Measurements from ENCODE around the gene ARHGAP30. TPM values are rescaled to one million over a fixed set of nuclear protein-coding genes. Genes with fewer than 3 reads are reported as not detected.

ARHGAP30 gene
- total RNA-seq, 3 donors from 2014 or later = 3.8 to 9.0 (median 8.1) TPM

- Histone ChIP-seq H3K4me3 (no peak overlapping the region), H3K4me1 (ENCODE audit: low read depth) (peaks cover 12% of the 10 kb centered on the region), H3K36me3 (ENCODE audit: low read depth) (no peaks in the 10 kb centered on the region), H3K9me3 (no peaks in the 10 kb centered on the region)
- ATAC-seq (no peak), DNase-seq (no peak)
- intact Hi-C loops (cut with DNase I, micrococcal nuclease) = loop anchor here in 1 of 2 donors (10.0 kb wide), 1 partner anchor 95 kb away; no protein-coding TSS in a partner anchor
- no peak for TF ChIP-seq CTCF (IDR thresholded peaks at IDR 0.05)
These were observed 20.2 kb upstream of the ARHGAP30 start for GRCh38 chr1:161089938-161090337.

- intact Hi-C loops (cut with DNase I, micrococcal nuclease) = no loop called here
- Histone ChIP-seq H3K4me1 (ENCODE audit: low read depth) (peaks cover 12% of the 10 kb centered on the region), H3K4me3 (no peak within 1 kb of the TSS), H3K36me3 (ENCODE audit: low read depth) (no peaks in the 10 kb centered on the region), H3K9me3 (no peaks in the 10 kb centered on the region)
- peak; percentile 82 to 84 (median 83) for DNase-seq
- TF ChIP-seq CTCF (IDR thresholded peaks at IDR 0.05) = no peak
- peak; percentile 91 for ATAC-seq
These were observed 19.7 kb upstream of the ARHGAP30 start, which contains the start of gene NECTIN4 for GRCh38 chr1:161089251-161089924. Gene NECTIN4 (minus strand): TSS chr1:161089558. CDS start chr1:161089296, 262 bp downstream.

GRCh38 chr1:161088587-161089110 lies 19.0 kb upstream of the ARHGAP30 start:
- peaks cover 13% of the 10 kb centered on the region for H3K4me1 ChIP-seq (ENCODE audit: low read depth)
- intact Hi-C loops (cut with DNase I, micrococcal nuclease) = no loop called here

GRCh38 chr1:161086457-161086856 lies 16.8 kb upstream of the ARHGAP30 start:
- TF ChIP-seq CTCF (IDR thresholded peaks at IDR 0.05) = no peak
- Histone ChIP-seq H3K36me3 (ENCODE audit: low read depth) (no peaks in the 10 kb centered on the region), H3K4me3 (no peak overlapping the region), H3K9me3 (no peaks in the 10 kb centered on the region), H3K4me1 (ENCODE audit: low read depth) (peaks cover 19% of the 10 kb centered on the region)
- peak; percentile 22 for ATAC-seq
- intact Hi-C loops (cut with DNase I, micrococcal nuclease) = no loop called here
- peak in 1 of 3 donors; percentile 53 for DNase-seq

More at GRCh38 chr1:161088587-161089110, 19.0 kb upstream of the ARHGAP30 start:
- DNase-seq (no peak), ATAC-seq (peak; percentile 58)
- no peaks in the 10 kb centered on the region for H3K9me3 ChIP-seq
- no peak overlapping the region for H3K4me3 ChIP-seq
- no peaks in the 10 kb centered on the region for H3K36me3 ChIP-seq (ENCODE audit: low read depth)
- TF ChIP-seq CTCF (IDR thresholded peaks at IDR 0.05) = no peak

GRCh38 chr1:161085165-161085564 lies 15.5 kb upstream of the ARHGAP30 start:
- Histone ChIP-seq H3K4me3 (no peak overlapping the region), H3K9me3 (no peaks in the 10 kb centered on the region), H3K4me1 (ENCODE audit: low read depth) (peaks cover 19% of the 10 kb centered on the region), H3K36me3 (ENCODE audit: low read depth) (no peaks in the 10 kb centered on the region)
- no peak for DNase-seq
- TF ChIP-seq CTCF (IDR thresholded peaks at IDR 0.05) = no peak
- no peak for ATAC-seq
- intact Hi-C loops (cut with DNase I, micrococcal nuclease) = no loop called here
